ENCODE data around the gene GPR3.

GPR3 gene

DNA sequence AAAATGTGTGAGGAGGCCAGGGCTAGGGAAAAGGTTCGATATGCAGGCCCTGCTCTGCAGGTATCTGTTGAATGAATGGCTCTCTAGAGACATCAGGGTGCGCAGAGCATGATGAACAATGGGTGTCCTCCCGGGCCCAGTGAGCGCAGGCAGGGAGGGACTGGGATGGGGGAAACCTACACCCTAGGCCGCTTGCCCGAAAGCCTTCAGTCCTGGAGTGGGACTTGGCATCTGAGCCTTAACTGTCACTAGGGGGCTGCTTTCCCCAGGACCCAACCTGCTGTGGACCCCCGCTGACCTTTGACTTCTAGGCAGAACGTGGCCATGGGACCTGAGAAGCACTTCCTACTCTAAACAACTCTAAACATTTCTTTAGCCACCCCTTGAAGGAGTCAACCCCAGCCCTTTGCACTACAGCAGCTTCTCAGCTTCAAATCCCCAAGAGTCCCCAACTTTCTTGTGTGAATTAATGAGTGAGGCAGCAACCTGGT, 25.2 kb upstream of the GPR3 start:
- no peak for TF ChIP-seq EZH2phosphoT487 (conservative IDR thresholded peaks at IDR 0.05; ENCODE audit: low read length)
- TF ChIP-seq, protein P1, sequence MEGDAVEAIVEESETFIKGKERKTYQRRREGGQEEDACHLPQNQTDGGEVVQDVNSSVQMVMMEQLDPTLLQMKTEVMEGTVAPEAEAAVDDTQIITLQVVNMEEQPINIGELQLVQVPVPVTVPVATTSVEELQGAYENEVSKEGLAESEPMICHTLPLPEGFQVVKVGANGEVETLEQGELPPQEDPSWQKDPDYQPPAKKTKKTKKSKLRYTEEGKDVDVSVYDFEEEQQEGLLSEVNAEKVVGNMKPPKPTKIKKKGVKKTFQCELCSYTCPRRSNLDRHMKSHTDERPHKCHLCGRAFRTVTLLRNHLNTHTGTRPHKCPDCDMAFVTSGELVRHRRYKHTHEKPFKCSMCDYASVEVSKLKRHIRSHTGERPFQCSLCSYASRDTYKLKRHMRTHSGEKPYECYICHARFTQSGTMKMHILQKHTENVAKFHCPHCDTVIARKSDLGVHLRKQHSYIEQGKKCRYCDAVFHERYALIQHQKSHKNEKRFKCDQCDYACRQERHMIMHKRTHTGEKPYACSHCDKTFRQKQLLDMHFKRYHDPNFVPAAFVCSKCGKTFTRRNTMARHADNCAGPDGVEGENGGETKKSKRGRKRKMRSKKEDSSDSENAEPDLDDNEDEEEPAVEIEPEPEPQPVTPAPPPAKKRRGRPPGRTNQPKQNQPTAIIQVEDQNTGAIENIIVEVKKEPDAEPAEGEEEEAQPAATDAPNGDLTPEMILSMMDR (IDR thresholded peaks at IDR 0.05; ENCODE audit: insufficient read depth, low read length, poor library complexity, severe bottlenecking), result no peak

DNA sequence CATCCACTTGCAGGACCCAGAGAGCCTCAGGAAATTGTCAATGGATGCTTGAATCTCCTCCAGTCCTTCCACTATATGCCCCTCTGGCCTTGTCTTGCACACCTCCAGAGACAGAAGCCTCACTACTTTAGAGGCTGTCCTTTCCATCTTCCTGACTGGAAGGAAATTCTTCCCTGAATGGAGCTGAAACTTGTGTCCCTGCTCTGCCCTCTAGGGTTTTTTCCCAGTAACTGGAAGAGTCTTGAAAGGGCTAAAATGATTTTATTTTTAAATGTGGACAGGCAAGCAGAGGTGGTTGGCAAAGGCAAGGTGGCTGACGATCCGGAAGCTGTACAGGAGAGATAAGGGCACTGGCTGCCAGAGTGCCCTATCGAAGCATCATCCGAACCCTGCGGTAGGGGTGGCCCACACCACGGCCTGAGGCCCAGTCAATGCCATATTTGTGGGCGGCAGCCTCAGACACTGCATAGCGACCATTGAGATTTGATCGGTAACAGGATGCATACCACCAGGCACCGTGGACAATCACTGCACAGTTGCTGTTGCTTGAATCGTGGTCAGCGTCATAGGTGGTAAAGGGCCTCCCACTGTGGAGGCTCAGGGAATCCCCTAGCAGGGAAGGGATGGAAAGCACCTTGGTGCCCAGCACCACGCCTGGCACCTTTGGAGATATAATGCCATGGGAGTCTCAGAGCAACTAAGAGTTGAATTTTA, 23.4 kb upstream of the GPR3 start:
- Histone ChIP-seq H3K4me2 (ENCODE audit: low read depth, low read length, poor library complexity, severe bottlenecking) (no peak overlapping the region), H3K79me2 (ENCODE audit: insufficient read depth, low read length) (no peaks in the 10 kb centered on the region), H3K9ac (ENCODE audit: low read length) (no peak overlapping the region), H3K9me3 (ENCODE audit: insufficient read depth, low read length) (no peaks in the 10 kb centered on the region), H3K27me3 (ENCODE audit: low read length) (no peaks in the 10 kb centered on the region), H3K9me2 (replicated peaks; ENCODE audit: insufficient read depth, low read length) (no peaks in the 10 kb centered on the region), H3F3A (ENCODE audit: insufficient read depth) (peaks cover 4% of the 10 kb centered on the region; the same call in 1 of the 2 replicates), H2AFZ (ENCODE audit: low read depth, low read length, severe bottlenecking) (no peak overlapping the region), H3K4me3 (ENCODE audit: insufficient read depth, low read length, poor library complexity, severe bottlenecking) (no peak overlapping the region), H4K20me1 (ENCODE audit: low read depth, low read length) (no peaks in the 10 kb centered on the region), H3K36me3 (ENCODE audit: low read length) (no peaks in the 10 kb centered on the region), H3K27ac (ENCODE audit: low read depth, low read length) (no peak overlapping the region)
- TF ChIP-seq, protein P1 (IDR thresholded peaks at IDR 0.05; ENCODE audit: insufficient read depth, low read length, poor library complexity, severe bottlenecking), result no peak
- TF ChIP-seq EZH2phosphoT487 (conservative IDR thresholded peaks at IDR 0.05; ENCODE audit: low read length), result no peak

More for the DNA sequence above, 25.2 kb upstream of the GPR3 start:
- Histone ChIP-seq H3K27me3 (ENCODE audit: low read length) (no peaks in the 10 kb centered on the region), H3K27ac (ENCODE audit: low read depth, low read length) (no peak overlapping the region), H3K4me3 (ENCODE audit: insufficient read depth, low read length, poor library complexity, severe bottlenecking) (no peak overlapping the region), H4K20me1 (ENCODE audit: low read depth, low read length) (no peaks in the 10 kb centered on the region), H3F3A (ENCODE audit: insufficient read depth) (peaks cover 4% of the 10 kb centered on the region; the same call in 1 of the 2 replicates), H3K9me2 (replicated peaks; ENCODE audit: insufficient read depth, low read length) (no peaks in the 10 kb centered on the region), H3K36me3 (ENCODE audit: low read length) (no peaks in the 10 kb centered on the region), H3K9me3 (ENCODE audit: insufficient read depth, low read length) (no peaks in the 10 kb centered on the region), H2AFZ (ENCODE audit: low read depth, low read length, severe bottlenecking) (no peak overlapping the region), H3K9ac (ENCODE audit: low read length) (no peak overlapping the region), H3K4me2 (ENCODE audit: low read depth, low read length, poor library complexity, severe bottlenecking) (no peak overlapping the region), H3K79me2 (ENCODE audit: insufficient read depth, low read length) (no peaks in the 10 kb centered on the region)

DNA sequence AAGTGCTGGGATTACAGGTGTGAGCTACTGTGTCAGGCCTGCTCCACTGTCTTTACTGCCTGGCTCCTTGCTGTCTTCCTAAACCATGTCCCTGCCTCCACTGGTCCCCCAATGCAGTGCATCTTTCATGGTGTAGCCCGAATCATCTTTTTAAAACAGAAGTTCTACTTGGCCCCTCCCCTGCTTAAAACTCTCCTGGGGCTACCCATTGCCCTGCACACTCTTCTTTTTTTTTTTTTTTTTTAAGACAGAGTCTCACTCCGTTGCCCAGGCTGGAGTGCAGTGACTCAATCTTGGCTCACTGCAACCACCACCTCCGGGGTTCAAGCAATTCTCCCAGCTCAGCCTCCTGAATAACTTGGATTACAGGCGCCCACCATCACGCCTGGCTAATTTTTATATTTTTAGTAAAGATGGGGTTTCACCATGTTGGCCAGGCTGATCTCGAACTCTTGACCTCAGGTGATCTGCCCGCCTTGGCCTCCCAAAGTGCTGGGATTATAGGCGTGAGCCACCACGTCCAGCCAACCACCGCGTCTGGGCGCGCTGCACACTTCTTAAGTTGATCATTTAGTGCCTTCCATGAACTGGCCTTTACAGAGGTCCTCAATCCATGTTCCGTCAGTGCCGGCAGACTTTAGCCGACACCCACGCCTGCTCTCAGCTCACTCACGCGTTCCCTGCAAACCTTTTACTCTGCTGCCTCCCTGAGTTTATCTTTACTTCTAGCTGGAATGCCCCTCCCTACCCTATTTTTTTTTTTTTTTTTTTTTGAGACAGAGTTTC, 20.2 kb upstream of the GPR3 start:
- Histone ChIP-seq H3K4me2 (ENCODE audit: low read depth, low read length, poor library complexity, severe bottlenecking) (no peak overlapping the region), H3K27ac (ENCODE audit: low read depth, low read length) (no peak overlapping the region), H3K4me3 (ENCODE audit: insufficient read depth, low read length, poor library complexity, severe bottlenecking) (no peak overlapping the region), H3K9ac (ENCODE audit: low read length) (no peak overlapping the region), H3F3A (ENCODE audit: insufficient read depth) (no peaks in the 10 kb centered on the region), H3K9me3 (ENCODE audit: insufficient read depth, low read length) (no peaks in the 10 kb centered on the region), H3K9me2 (replicated peaks; ENCODE audit: insufficient read depth, low read length) (no peaks in the 10 kb centered on the region), H4K20me1 (ENCODE audit: low read depth, low read length) (no peaks in the 10 kb centered on the region), H3K27me3 (ENCODE audit: low read length) (no peaks in the 10 kb centered on the region), H3K79me2 (ENCODE audit: insufficient read depth, low read length) (no peaks in the 10 kb centered on the region), H2AFZ (ENCODE audit: low read depth, low read length, severe bottlenecking) (no peak overlapping the region), H3K36me3 (ENCODE audit: low read length) (no peaks in the 10 kb centered on the region)
- no peak for TF ChIP-seq EZH2phosphoT487 (conservative IDR thresholded peaks at IDR 0.05; ENCODE audit: low read length)
- TF ChIP-seq, protein P1 (IDR thresholded peaks at IDR 0.05; ENCODE audit: insufficient read depth, low read length, poor library complexity, severe bottlenecking), result no peak

All from SU-DHL-6 (cell line).